Adrenal gland (tissue), 12 donors: Measurements from ENCODE around the gene NKIRAS2. TPM values are rescaled to one million over a fixed set of nuclear protein-coding genes. Genes with fewer than 3 reads are reported as not detected.

ENCODE experiments used
- DNase-seq, 7 donors: peaks; one replicate each; pipeline ENCODE4 v3.0.0-alpha.2; 2019 to 2020
- H3K27ac ChIP-seq, 5 donors: fragments of 200-600 bp; sonication (generic) in 4 of 5; 1 replicate in 3 of 5; 2 replicates in 2 of 5; pipeline versions ENCODE4 v1.5.1 to v1.8.0; 2016 to 2020; ENCODE audit warnings: mild to moderate bottlenecking in 1 of 5
- H3K27me3 ChIP-seq: fragments of 200-600 bp; 2 replicates; pipeline ENCODE4 v1.8.0; 2021
- H3K36me3 ChIP-seq, 2 donors: fragments of 200-600 bp; replicated peaks in 1 of 2; 1 replicate in 1 of 2; 2 replicates in 1 of 2; pipeline versions ENCODE4 v1.5.1 to v1.8.0; 2018 to 2022
- H3K4me1 ChIP-seq, 2 donors: fragments of 200-600 bp; replicated peaks in 1 of 2; 1 replicate in 1 of 2; 2 replicates in 1 of 2; pipeline versions ENCODE4 v1.5.1 to v1.8.0; 2018 to 2021
- H3K4me3 ChIP-seq, 4 donors: fragments of 200-600 bp; sonication (generic) in 3 of 4; one replicate each; pipeline ENCODE4 v1.5.1; 2016 to 2018
- H3K9me3 ChIP-seq, 3 donors: fragments of 200-600 bp; sonication (generic) in 1 of 3; replicated peaks in 1 of 3; 1 replicate in 2 of 3; 2 replicates in 1 of 3; pipeline versions ENCODE4 v1.5.1 to v1.8.0; 2016 to 2021
- POLR2A ChIP-seq, 2 donors: fragments of 450-650 bp; IDR thresholded peaks; one replicate each; pipeline ENCODE4 v1.6.1; 2017; ENCODE audit warnings: antibody characterized with exemption in 2 of 2, mild to moderate bottlenecking in 2 of 2, moderate library complexity in 1 of 2
- WGBS, 4 donors: extraction: QIAGEN DNeasy Blood & Tissue Kit in 2 of 4; methylation state at CpG; one replicate each; pipeline versions ENCODE4 v1.1.5 to v1.1.7; 2013 to 2017; 5-methylcytosine and 5-hydroxymethylcytosine counted together
- intact Hi-C, 2 donors: fragments of 100-400 bp; cut with DNase I; formaldehyde crosslinking; loops; one replicate each; pipeline versions ENCODE4 v1.14.1 to v1.15.0; 2022 to 2023
- polyA plus RNA-seq, 3 donors: library from polyadenylated mRNA; stranded (reverse); fragments of 200-250 nt in 2 of 3; fragments of 350-450 nt in 1 of 3; fragmentation: Illumina TruSeq in 1 of 3; extraction: RNeasy Lipid Tissue Mini Kit (QIAGEN cat#74804) in 1 of 3; gene quantifications; one replicate each; pipeline ENCODE4 v1.2.3, GENCODE V29; 2013 to 2014
- total RNA-seq, 9 donors: library from RNA; depleted of rRNA in 4 of 9; stranded (reverse); fragments of >200 nt in 4 of 9; fragments of 120-200 nt in 1 of 9; fragmentation: NEBNext Ultra II Directional in 1 of 9; extraction: Animal tissue kit (Norgen Biotek cat#: 25700) in 1 of 9; gene quantifications; one replicate each; pipeline versions ENCODE4 v1.1.0 to v1.2.4, GENCODE V29; 2013 to 2023
- TF ChIP-seq, protein P1 (sequence below), 6 experiments: fragments of 450-650 bp in 4 of 6; fragments of 200-600 bp in 2 of 6; sonication (generic) in 1 of 6; IDR thresholded peaks; 1 replicate in 5 of 6; 2 replicates in 1 of 6; pipeline versions ENCODE4 v1.5.1 to v1.8.0; 2016 to 2021; ENCODE audit warnings: antibody characterized with exemption in 6 of 6, mild to moderate bottlenecking in 2 of 6, moderate library complexity in 1 of 6
- donor health status: healthy with polysubstance abuse.
- donor health status: Bipolar disorder and iron deficiency.
- donor health status: DM: yes; HTN: yes; CAD: no.
- donor health status: DM: no; HTN: no; CAD: no.
- donor health status: DM: no; HTN: no; CAD: no.
- donor health status: DM: yes; HTN: yes; CAD: no.

The NKIRAS2 gene
- total and polyA plus RNA-seq, 12 donors: 22.9 to 56.8 (median 29.4) TPM

DNA sequence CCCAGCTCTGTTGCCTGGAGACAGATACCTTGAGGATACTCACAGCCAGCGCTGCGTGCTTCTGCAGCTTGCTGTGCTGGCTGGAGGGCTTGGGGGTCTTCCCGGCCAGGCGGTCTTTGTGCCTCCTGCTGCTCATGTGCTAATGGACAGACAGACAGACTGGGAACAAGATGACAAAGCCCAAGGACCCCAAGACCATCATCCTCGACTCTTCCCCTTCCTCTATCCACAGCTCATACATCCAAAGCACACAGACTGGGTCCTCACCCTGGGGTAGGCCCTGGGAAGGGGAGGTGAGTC, 7.7 kb downstream of the NKIRAS2 start:
- TF ChIP-seq, protein P1, sequence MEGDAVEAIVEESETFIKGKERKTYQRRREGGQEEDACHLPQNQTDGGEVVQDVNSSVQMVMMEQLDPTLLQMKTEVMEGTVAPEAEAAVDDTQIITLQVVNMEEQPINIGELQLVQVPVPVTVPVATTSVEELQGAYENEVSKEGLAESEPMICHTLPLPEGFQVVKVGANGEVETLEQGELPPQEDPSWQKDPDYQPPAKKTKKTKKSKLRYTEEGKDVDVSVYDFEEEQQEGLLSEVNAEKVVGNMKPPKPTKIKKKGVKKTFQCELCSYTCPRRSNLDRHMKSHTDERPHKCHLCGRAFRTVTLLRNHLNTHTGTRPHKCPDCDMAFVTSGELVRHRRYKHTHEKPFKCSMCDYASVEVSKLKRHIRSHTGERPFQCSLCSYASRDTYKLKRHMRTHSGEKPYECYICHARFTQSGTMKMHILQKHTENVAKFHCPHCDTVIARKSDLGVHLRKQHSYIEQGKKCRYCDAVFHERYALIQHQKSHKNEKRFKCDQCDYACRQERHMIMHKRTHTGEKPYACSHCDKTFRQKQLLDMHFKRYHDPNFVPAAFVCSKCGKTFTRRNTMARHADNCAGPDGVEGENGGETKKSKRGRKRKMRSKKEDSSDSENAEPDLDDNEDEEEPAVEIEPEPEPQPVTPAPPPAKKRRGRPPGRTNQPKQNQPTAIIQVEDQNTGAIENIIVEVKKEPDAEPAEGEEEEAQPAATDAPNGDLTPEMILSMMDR (IDR thresholded peaks at IDR 0.05): no peak
- no peak for TF ChIP-seq POLR2A (IDR thresholded peaks at IDR 0.05)
- intact Hi-C loops: loop anchor here (5.0 kb wide), 2 partner anchors 85 to 90 kb away; partner anchors contain the start of gene DHX58 (in 1 of the 2)
- Histone ChIP-seq H3K27ac (no peak overlapping the region), H3K4me1 (peaks cover 3 to 16% of the 10 kb centered on the region in 2 donors), H3K9me3 (no peaks in the 10 kb centered on the region), H3K36me3 (peaks cover 0 to 19% of the 10 kb centered on the region in 2 donors), H3K27me3 (no peaks in the 10 kb centered on the region), H3K4me3 (no peak overlapping the region)
- no peak for DNase-seq
- WGBS, 4 donors: 40 to 80% (median 68%) methylated on average over 1 to 5 of the region's 5 CpGs; no CpG with 5 or more reads in 1 of the 4 donors

DNA sequence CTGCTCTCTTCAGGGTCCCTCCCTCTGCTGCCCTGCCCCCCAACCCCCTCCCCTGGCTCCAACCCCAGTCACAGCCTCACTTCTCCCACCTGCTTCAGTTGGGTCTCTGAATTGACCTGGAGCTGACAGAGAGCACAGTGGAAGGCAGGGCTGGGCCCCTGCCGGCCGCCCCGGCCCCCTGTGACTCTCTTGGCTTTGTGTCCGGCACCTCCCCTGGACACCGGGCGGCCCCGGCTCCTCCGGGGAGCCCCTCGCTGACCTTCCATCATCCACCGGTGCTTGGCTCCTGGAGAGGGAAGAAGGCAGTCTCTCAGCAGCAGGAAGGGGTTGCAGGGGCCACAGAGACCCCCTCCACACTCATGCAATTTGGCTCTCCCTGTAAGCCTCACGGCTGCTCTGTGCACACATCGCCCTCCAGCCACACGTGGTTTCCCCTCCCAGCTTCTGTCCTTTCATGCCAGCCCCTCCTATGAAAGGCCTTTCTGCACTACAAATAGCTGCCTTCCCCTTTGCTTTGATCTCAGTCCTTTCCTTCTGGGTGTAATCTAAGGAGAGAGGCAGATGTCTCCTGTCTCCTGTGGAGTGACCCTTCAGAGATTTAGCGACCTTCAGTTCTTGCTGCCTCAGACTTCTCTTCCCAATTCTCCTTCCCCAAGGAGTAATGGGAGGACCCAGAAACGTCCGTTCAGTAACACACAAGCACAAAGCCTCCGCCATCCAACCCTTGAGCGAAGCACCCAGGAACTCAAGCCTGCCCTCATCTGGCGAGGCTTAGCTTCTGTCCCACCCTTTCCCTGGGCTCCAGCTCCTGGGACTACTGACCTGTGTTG, 8.3 kb downstream of the NKIRAS2 start:
- no peak for DNase-seq
- Histone ChIP-seq H3K27me3 (no peaks in the 10 kb centered on the region), H3K27ac (no peak overlapping the region), H3K4me1 (peaks cover 3 to 16% of the 10 kb centered on the region in 2 donors), H3K36me3 (peaks cover 0 to 12% of the 10 kb centered on the region in 2 donors), H3K9me3 (no peaks in the 10 kb centered on the region), H3K4me3 (no peak overlapping the region)
- WGBS, 4 donors: 58 to 67% (median 60%) methylated on average over 9 to 19 of the region's 19 CpGs
- intact Hi-C loops: loop anchor here (5.0 kb wide), 2 partner anchors 84 to 89 kb away; partner anchors contain the start of gene DHX58 (in 1 of the 2)
- TF ChIP-seq, protein P1 (IDR thresholded peaks at IDR 0.05): no peak
- TF ChIP-seq POLR2A (IDR thresholded peaks at IDR 0.05): no peak

- 68 to 89% (median 77%) methylated on average over 4 to 7 of the region's 7 CpGs for WGBS, 4 donors
- Histone ChIP-seq H3K9me3 (no peaks in the 10 kb centered on the region), H3K27ac (no peak overlapping the region), H3K4me3 (no peak overlapping the region), H3K36me3 (peaks cover 0 to 6% of the 10 kb centered on the region in 2 donors), H3K27me3 (no peaks in the 10 kb centered on the region), H3K4me1 (peaks cover 3 to 16% of the 10 kb centered on the region in 2 donors)
- intact Hi-C loops: loop anchor here (5.0 kb wide), 2 partner anchors 84 to 89 kb away; partner anchors contain the start of gene DHX58 (in 1 of the 2)
- TF ChIP-seq, protein P1 (IDR thresholded peaks at IDR 0.05): no peak
- no peak for TF ChIP-seq POLR2A (IDR thresholded peaks at IDR 0.05)
- DNase-seq: no peak
Measured at GRCh38 chr17:42028791-42029127, 8.9 kb downstream of the NKIRAS2 start.

- Histone ChIP-seq H3K4me3 (no peak overlapping the region), H3K9me3 (no peaks in the 10 kb centered on the region), H3K27ac (no peak overlapping the region), H3K4me1 (no peaks in the 10 kb centered on the region), H3K27me3 (no peaks in the 10 kb centered on the region), H3K36me3 (no peaks in the 10 kb centered on the region)
- WGBS, 4 donors: 38 to 74% (median 52%) methylated on average over 4 to 6 of the region's 6 CpGs
- DNase-seq: no peak
- TF ChIP-seq POLR2A (IDR thresholded peaks at IDR 0.05): no peak
- TF ChIP-seq, protein P1 (IDR thresholded peaks at IDR 0.05): no peak
- intact Hi-C loops: no loop called here
Measured at GRCh38 chr17:42031584-42031983, 11.7 kb downstream of the NKIRAS2 start.
